Mesodermal cell (in vitro differentiated cells): ENCODE results near the gene CMIP.

Source experiments
- H3K27ac ChIP-seq: 2 replicates; pipeline ENCODE4 v1.7.0; 2013; ENCODE audit warnings: mild to moderate bottlenecking, low read depth, low read length, moderate library complexity; ENCODE audit not compliant: severe bottlenecking
- H3K36me3 ChIP-seq: 2 replicates; pipeline ENCODE4 v1.7.1; 2013; ENCODE audit warnings: mild to moderate bottlenecking, low read length, moderate library complexity; ENCODE audit not compliant: control insufficient read depth, insufficient read depth
- H3K4me1 ChIP-seq: one replicate; pipeline ENCODE4 v1.7.1; 2013; ENCODE audit warnings: mild to moderate bottlenecking, low read length; ENCODE audit not compliant: insufficient read depth, control insufficient read depth, poor library complexity, severe bottlenecking
- H3K4me3 ChIP-seq: 2 replicates; pipeline ENCODE4 v1.7.0; 2013; ENCODE audit warnings: low read length, control low read depth, mild to moderate bottlenecking; ENCODE audit not compliant: insufficient read depth, poor library complexity, severe bottlenecking; ENCODE audit errors: extremely low read depth
- H3K9me3 ChIP-seq: 2 replicates; pipeline ENCODE4 v1.7.1; 2013; ENCODE audit warnings: mild to moderate bottlenecking, low read length, moderate library complexity; ENCODE audit not compliant: control insufficient read depth
- WGBS, 2 experiments: methylation state at CpG; one replicate each; pipeline ENCODE4 v1.1.5; 2013; ENCODE audit warnings: missing lambda C conversion rate in 2 of 2; ENCODE audit not compliant: insufficient coverage in 2 of 2; 5-methylcytosine and 5-hydroxymethylcytosine counted together

CMIP gene

DNA sequence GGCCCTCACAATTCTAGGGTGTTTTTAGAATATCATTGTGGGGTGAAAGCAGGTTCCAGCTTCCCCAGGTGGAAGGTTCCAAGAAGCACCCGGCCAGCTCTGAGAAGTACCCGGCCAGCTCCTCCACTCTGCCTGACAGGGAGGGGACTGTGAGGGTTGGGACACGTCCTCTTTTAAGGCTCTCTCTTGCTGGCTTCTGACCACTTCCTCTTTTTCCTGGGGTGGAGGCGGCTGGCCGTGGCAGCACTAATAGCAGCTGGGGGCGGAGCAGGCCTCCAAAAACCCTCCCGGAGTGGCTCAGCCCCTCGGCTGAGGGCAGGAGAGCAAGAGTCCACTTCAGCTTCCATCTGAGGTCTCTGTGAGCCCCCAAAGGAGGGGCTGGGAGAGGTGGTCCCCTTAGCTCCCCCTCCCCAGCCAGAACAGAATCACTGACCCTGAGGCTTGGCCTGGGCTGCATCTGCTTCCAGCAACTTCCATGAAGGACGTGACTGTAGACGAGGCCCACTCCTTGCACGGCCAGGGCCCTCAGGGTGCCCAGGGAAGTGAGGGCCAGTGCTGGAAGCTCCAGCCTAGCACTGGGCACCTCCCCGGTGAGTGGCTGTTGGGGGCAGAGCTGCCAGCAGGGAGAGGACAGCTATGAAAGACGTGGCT lies 307.7 kb downstream of the CMIP start:
- H3K4me1 ChIP-seq = peaks cover 19% of the 10 kb centered on the region
- no peak overlapping the region for H3K4me3 ChIP-seq
- 81 to 87% methylated on average over 7 to 8 of the region's 13 CpGs for WGBS, 2 experiments
- H3K9me3 ChIP-seq = no peaks in the 10 kb centered on the region
- H3K36me3 ChIP-seq = no peaks in the 10 kb centered on the region
- H3K27ac ChIP-seq = no peak overlapping the region

DNA sequence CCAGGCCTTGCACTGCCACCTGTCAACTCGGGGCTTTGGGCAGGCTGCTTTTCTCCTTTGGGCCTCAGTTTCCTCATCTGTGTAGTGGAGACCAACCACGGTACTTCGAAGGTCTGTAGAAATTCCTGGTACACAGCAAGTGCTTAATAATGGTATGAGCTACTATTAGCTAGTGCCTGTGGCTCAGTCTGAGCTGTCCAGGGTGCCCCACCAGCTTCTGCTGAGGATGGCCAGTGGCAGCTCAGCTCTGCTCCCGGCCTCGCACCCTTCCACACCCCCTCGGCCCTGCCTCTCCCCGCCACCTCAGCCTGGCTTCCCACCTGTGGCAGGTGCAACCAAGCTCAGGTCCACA lies 308.2 kb downstream of the CMIP start:
- Histone ChIP-seq H3K36me3 (no peaks in the 10 kb centered on the region), H3K9me3 (no peaks in the 10 kb centered on the region), H3K4me3 (no peak overlapping the region), H3K27ac (no peak overlapping the region), H3K4me1 (peaks cover 19% of the 10 kb centered on the region)
- 94 to 97% methylated on average over 3 to 6 of the region's 7 CpGs for WGBS, 2 experiments

- 83% methylated on average over 1 of the region's 1 CpG; no CpG with 5 or more reads in 1 of the 2 experiments for WGBS, 2 experiments
- Histone ChIP-seq H3K36me3 (no peaks in the 10 kb centered on the region), H3K9me3 (no peaks in the 10 kb centered on the region), H3K4me1 (peaks cover 16% of the 10 kb centered on the region), H3K4me3 (no peak overlapping the region), H3K27ac (no peak overlapping the region)
Observed at GRCh38 chr16:81754858-81755257, 310.2 kb downstream of the CMIP start.

DNA sequence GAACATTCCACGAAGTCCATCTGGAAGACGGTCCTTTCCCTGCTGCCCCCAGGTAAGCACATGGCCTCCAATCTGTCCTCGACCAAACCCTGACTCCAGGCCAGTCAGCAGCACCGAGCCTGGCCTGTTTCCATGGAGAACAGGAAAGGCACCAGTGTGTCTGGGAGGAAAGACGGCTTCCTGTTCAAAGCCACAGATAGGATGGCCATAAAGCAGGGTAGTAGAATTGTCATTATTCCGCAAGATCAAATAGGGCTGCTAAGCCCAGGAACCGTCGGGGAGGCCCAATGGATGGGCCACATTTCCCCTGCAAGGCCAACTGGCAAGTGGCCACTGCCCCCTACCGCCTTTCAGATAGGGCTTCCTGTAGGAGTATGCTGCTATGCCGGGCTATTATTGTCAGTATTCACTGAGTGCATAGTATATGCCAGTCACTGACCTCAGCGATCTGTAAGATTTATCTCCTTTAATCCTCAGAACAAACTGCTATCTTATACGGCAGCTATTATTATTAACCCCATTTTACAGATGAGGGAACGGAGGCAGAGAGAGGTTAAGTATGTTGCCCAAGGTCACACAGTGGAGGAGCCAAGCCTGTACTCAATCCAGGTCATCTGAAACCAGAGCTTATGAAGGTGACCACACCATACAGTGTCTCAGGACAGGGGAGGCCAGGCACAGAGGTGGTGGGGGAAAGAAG lies 311.5 kb downstream of the CMIP start:
- 87 to 88% methylated on average over 9 to 10 of the region's 13 CpGs for WGBS, 2 experiments
- no peaks in the 10 kb centered on the region for H3K36me3 ChIP-seq
- H3K9me3 ChIP-seq = no peaks in the 10 kb centered on the region
- no peak overlapping the region for H3K27ac ChIP-seq
- peaks cover 16% of the 10 kb centered on the region for H3K4me1 ChIP-seq
- no peak overlapping the region for H3K4me3 ChIP-seq

- H3K4me1 ChIP-seq = peaks cover 16% of the 10 kb centered on the region
- no peak overlapping the region for H3K4me3 ChIP-seq
- H3K27ac ChIP-seq = no peak overlapping the region
- 88 to 92% methylated on average over 8 to 9 of the region's 9 CpGs for WGBS, 2 experiments
- H3K36me3 ChIP-seq = no peaks in the 10 kb centered on the region
- H3K9me3 ChIP-seq = no peaks in the 10 kb centered on the region
Observed at GRCh38 chr16:81756615-81757356, 312.2 kb downstream of the CMIP start.

- 78 to 100% methylated on average over 1 of the region's 2 CpGs for WGBS, 2 experiments
- Histone ChIP-seq H3K4me1 (peaks cover 16% of the 10 kb centered on the region), H3K4me3 (no peak overlapping the region), H3K9me3 (no peaks in the 10 kb centered on the region), H3K36me3 (no peaks in the 10 kb centered on the region), H3K27ac (no peak overlapping the region)
Observed at GRCh38 chr16:81758376-81758775, 313.8 kb downstream of the CMIP start.
